ENCODE data around the gene GRIN2C.

The GRIN2C gene

DNA sequence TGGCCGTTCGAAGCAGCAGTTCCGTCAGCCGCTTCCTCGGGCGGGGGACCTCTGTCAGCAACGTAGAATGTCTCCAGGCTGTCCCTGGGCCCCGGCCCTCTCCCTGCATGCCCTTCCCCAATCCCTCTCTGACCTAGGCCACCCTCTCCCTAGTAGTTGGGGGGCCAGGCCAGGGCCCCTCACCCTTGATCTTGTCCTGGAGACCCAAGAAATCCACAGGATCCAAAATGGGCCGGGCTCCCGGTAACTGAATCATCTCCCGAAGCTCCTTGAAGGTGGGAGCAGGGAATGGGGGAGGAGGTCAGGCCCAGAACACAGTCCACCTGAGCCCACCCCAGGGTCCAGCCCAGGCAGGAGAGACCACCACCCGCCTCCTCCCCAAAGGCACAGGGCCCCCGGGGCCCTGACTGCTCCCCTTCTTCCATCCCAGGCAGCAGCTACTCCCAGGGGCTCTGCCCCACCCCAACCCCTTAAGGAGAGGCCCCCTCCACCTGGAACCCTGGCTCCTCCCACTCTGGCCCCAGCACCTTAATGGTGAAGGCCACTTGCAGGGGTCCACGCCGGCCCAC, 4.7 kb upstream of the GRIN2C start:
- no peaks in the 10 kb centered on the region for H3K9me3 ChIP-seq (ENCODE audit: control insufficient read depth in 1 of 2, low read length in 2 of 2)
- peaks cover 9 to 26% of the 10 kb centered on the region in 2 donors for H3K4me1 ChIP-seq (ENCODE audit: control insufficient read depth in 1 of 2, insufficient read depth in 2 of 2, low read length in 2 of 2)
- no peak overlapping the region for H3K27ac ChIP-seq (ENCODE audit: low read depth, low read length)
- H3K36me3 ChIP-seq (ENCODE audit: control insufficient read depth in 1 of 2, insufficient read depth in 2 of 2, low read length in 2 of 2), result no peaks in the 10 kb centered on the region
- H3K4me3 ChIP-seq (ENCODE audit: low read depth in 1 of 2, low read length in 2 of 2), result no peak overlapping the region
- H3K9ac ChIP-seq (ENCODE audit: low read depth in 1 of 2, low read length in 2 of 2), result no peak overlapping the region
- H3K27me3 ChIP-seq (ENCODE audit: control insufficient read depth in 1 of 2, insufficient read depth in 2 of 2, low read length in 2 of 2), result peaks cover 14 to 27% of the 10 kb centered on the region in 2 donors

DNA sequence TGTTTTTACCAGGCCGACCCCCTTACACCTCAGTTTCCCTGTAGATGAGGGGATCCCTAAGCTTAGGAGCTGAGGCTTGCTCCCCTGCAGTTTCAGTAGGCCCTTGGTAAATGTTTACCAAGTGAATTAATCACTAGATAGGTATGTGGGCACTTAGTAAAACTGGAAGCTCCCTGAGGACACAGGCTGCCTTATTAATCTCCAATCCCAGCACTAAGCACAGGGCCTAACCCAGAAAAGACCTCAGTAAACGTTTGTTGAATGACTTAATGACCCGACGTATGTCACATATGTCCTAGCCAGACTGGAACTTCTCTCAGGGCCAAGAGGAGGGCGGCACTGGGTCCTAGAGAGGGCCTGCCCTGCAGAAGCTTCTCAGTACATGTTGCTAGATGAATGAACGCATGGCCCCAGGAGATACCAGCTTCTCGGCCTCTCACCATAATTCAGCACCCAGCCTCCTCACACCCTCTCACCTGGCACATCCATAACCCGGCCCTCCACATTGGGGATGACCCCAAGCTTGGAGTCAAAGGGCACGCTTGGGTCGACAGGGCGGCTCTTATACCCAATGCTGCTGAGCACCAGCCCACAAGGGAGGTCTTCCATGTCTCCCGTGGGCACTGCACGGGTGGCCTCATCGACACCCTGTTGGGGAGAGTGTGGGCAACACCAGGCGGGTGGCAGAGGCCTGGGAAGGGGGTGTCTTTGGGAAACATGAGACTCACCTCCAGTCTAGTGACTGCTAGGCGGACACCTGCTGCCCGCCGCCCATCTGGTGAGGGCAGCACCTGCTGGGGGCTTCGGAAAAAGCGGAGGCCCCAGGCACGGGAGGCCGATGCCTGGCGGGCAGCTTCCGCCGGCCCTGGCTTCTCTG, 4.0 kb upstream of the GRIN2C start:
- Histone ChIP-seq H3K4me1 (ENCODE audit: control insufficient read depth in 1 of 2, insufficient read depth in 2 of 2, low read length in 2 of 2) (peaks cover 9 to 26% of the 10 kb centered on the region in 2 donors), H3K27me3 (ENCODE audit: control insufficient read depth in 1 of 2, insufficient read depth in 2 of 2, low read length in 2 of 2) (peaks cover 17 to 34% of the 10 kb centered on the region in 2 donors), H3K36me3 (ENCODE audit: control insufficient read depth in 1 of 2, insufficient read depth in 2 of 2, low read length in 2 of 2) (no peaks in the 10 kb centered on the region), H3K4me3 (ENCODE audit: low read depth in 1 of 2, low read length in 2 of 2) (no peak overlapping the region), H3K9me3 (ENCODE audit: control insufficient read depth in 1 of 2, low read length in 2 of 2) (no peaks in the 10 kb centered on the region), H3K9ac (ENCODE audit: low read depth in 1 of 2, low read length in 2 of 2) (no peak overlapping the region), H3K27ac (ENCODE audit: low read depth, low read length) (no peak overlapping the region)

DNA sequence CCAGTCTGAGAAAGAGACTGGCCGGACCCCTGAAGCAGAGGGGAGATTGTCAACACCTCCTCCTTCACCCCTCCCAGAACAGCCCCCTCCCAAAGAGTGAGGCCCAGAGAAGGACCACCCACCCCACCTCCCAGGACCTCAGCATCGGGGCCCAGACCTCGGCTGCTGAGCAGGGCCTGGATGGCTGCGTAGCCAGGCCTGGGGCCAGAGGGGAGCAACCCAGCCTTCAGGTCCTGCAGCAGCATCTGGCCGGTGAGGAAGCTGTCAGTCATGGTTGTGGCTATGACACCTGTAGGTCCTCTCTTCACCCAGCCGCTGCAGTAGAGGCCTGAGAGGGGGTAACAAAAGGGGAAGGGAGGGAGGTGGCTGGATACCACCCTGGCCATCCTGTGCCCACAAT, 3.2 kb upstream of the GRIN2C start:
- peaks cover 19 to 36% of the 10 kb centered on the region in 2 donors for H3K27me3 ChIP-seq (ENCODE audit: control insufficient read depth in 1 of 2, insufficient read depth in 2 of 2, low read length in 2 of 2)
- H3K9ac ChIP-seq (ENCODE audit: low read depth in 1 of 2, low read length in 2 of 2), result no peak overlapping the region
- no peak overlapping the region for H3K27ac ChIP-seq (ENCODE audit: low read depth, low read length)
- H3K4me3 ChIP-seq (ENCODE audit: low read depth in 1 of 2, low read length in 2 of 2), result no peak overlapping the region
- H3K9me3 ChIP-seq (ENCODE audit: control insufficient read depth in 1 of 2, low read length in 2 of 2), result no peaks in the 10 kb centered on the region
- H3K4me1 ChIP-seq (ENCODE audit: control insufficient read depth in 1 of 2, insufficient read depth in 2 of 2, low read length in 2 of 2), result peaks cover 9 to 26% of the 10 kb centered on the region in 2 donors
- H3K36me3 ChIP-seq (ENCODE audit: control insufficient read depth in 1 of 2, insufficient read depth in 2 of 2, low read length in 2 of 2), result no peaks in the 10 kb centered on the region

DNA sequence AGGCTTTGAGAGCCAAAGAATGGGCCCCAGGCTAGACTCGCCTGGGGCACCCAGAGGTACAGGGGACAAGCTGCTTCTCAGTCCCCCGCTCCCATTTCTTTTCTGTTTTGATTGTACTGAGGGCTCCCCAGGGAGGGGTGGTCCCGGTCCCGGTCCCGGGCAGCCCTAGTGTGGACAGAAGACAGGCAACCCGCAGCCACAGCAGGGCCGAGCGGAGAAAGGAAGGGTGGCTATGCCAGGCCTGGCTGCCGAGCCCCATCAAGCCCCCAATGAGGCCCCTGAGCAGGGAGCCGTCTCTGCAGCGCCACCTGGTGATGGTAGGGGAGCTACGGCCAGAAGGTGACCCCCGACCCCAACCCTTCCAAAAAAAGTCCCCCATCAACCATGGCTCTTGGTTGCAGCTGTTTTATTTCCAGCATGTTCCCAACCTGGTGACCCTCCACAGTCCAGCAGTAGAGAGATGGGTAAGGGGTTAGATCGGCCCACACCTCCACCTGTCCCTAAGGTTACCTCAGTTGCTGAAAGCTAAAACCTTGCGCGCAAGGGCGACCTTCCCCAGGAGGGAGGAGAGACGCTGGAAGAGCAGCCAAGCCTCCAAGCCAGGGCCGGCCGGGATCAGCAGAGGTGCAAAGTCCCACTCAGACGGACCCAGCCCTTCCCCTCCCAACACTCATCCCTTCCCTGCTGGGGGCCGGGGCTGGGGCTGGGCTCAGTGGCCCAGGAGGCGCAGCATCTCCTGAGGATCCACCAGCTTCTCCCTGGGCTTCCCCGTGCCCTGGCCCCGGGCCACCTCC, 2.6 kb upstream of the GRIN2C start:
- Histone ChIP-seq H3K9me3 (ENCODE audit: control insufficient read depth in 1 of 2, low read length in 2 of 2) (no peaks in the 10 kb centered on the region), H3K27me3 (ENCODE audit: control insufficient read depth in 1 of 2, insufficient read depth in 2 of 2, low read length in 2 of 2) (peaks cover 24 to 41% of the 10 kb centered on the region in 2 donors), H3K36me3 (ENCODE audit: control insufficient read depth in 1 of 2, insufficient read depth in 2 of 2, low read length in 2 of 2) (no peaks in the 10 kb centered on the region), H3K4me1 (ENCODE audit: control insufficient read depth in 1 of 2, insufficient read depth in 2 of 2, low read length in 2 of 2) (peaks cover 9 to 26% of the 10 kb centered on the region in 2 donors), H3K27ac (ENCODE audit: low read depth, low read length) (no peak overlapping the region), H3K9ac (ENCODE audit: low read depth in 1 of 2, low read length in 2 of 2) (no peak overlapping the region), H3K4me3 (ENCODE audit: low read depth in 1 of 2, low read length in 2 of 2) (peak overlapping the region; percentile 36 to 43)

DNA sequence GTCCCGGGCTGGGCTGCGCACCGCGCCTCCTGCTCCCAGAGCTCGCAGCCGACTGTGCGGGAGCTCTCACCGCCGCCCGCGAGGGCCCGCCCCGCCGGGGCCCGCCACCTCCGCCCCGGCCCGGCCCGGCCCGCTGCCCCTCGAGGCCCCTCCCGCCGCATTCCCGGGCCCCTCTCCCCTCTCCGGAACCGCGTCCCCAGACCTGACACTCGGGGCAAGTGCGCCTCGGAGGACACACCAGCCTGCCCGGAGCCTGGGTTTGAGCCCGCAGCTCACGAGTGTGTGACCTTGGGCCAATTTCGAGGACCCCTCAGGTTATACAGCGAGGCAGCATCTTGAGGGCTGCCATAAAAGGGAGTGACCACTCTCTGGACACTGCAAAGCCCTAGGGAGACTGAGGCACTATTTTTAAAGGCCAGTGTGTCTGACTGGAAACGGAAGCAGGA, 2.0 kb upstream of the GRIN2C start:
- Histone ChIP-seq H3K27me3 (ENCODE audit: control insufficient read depth in 1 of 2, insufficient read depth in 2 of 2, low read length in 2 of 2) (peaks cover 29 to 45% of the 10 kb centered on the region in 2 donors), H3K9ac (ENCODE audit: low read depth in 1 of 2, low read length in 2 of 2) (no peak overlapping the region), H3K4me1 (ENCODE audit: control insufficient read depth in 1 of 2, insufficient read depth in 2 of 2, low read length in 2 of 2) (peaks cover 9 to 26% of the 10 kb centered on the region in 2 donors), H3K4me3 (ENCODE audit: low read depth in 1 of 2, low read length in 2 of 2) (peak overlapping the region; percentile 36 to 43), H3K9me3 (ENCODE audit: control insufficient read depth in 1 of 2, low read length in 2 of 2) (no peaks in the 10 kb centered on the region), H3K27ac (ENCODE audit: low read depth, low read length) (no peak overlapping the region), H3K36me3 (ENCODE audit: control insufficient read depth in 1 of 2, insufficient read depth in 2 of 2, low read length in 2 of 2) (no peaks in the 10 kb centered on the region)

DNA sequence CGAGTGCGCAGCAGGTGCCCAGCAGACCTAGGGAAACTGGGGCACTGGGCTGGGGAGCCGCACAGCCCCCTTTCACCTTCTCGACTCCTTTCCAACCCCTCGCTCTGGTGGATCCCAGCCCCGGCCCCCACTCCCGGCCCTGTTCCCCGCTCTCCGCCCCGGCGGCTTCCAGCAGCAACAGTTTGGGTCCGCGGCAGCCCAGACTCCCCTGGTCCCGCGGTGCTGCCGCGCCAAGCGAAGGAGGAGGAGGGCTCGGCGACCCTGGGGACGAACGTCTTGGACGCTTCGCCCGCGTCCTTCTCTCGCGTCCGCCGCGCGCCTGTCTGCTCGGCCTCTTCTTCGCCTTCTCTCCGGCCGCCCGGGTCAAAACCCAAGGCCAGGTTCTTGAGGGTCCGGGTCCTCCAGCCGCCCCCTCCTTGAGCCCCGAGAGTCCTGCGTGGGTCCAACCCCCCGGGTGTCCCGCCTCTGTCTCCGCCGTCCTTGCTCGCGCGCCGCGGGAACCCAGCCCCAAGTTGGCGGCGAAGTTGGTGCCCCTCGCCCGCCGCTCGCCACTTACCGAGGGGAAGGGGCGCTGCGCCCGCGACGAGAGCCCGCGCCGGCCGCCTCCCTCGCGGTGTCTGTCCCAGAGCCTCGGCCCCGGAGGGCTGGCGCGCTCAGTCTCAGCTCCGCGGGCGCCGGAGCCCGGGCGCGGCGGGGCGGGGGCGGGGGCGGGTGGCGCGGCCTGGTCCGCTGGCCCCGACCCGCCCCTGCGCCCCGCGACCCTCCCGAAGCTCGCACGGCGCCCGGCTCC, 1.4 kb upstream of the GRIN2C start:
- no peak overlapping the region for H3K9ac ChIP-seq (ENCODE audit: low read depth in 1 of 2, low read length in 2 of 2)
- H3K9me3 ChIP-seq (ENCODE audit: control insufficient read depth in 1 of 2, low read length in 2 of 2), result no peaks in the 10 kb centered on the region
- peaks cover 29 to 46% of the 10 kb centered on the region in 2 donors for H3K27me3 ChIP-seq (ENCODE audit: control insufficient read depth in 1 of 2, insufficient read depth in 2 of 2, low read length in 2 of 2)
- no peaks in the 10 kb centered on the region for H3K36me3 ChIP-seq (ENCODE audit: control insufficient read depth in 1 of 2, insufficient read depth in 2 of 2, low read length in 2 of 2)
- H3K4me1 ChIP-seq (ENCODE audit: control insufficient read depth in 1 of 2, insufficient read depth in 2 of 2, low read length in 2 of 2), result peaks cover 9 to 26% of the 10 kb centered on the region in 2 donors
- no peak overlapping the region for H3K27ac ChIP-seq (ENCODE audit: low read depth, low read length)
- H3K4me3 ChIP-seq (ENCODE audit: low read depth in 1 of 2, low read length in 2 of 2), result peak overlapping the region in 1 of 2 donors; percentile 16

DNA sequence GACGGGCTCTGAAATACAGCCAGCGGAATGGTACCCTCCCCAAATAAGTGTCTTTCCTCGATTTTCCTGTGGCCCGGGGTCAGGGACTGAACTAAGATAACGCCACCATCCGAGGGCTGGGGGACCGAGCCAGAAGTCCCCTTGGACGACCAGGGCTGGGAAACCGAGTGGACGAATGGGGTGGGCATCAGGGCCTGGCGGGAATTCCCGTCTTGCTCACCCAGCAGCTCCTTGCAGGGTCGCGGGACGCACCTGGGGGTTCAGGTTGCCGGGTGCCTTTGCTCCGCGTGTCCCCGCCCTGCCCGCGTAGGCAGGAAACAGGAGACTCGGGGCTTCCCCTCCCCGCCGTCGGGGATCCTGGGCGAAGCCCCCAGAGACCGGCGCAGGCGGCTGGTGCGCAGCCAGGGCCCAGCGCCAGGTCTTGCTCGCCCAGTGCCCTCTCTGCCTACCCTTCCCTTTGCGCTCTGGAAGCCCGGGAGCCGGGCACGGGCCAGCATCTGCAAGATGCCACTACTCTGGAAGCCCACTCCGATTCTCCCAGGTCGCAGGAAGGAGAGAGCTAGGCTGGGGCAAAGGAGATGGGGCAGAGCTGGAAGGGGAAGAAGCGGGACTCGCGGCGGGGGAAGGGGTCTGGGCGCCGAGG, 665 bp upstream of the GRIN2C start:
- H3K9ac ChIP-seq (ENCODE audit: low read depth in 1 of 2, low read length in 2 of 2), result no peak overlapping the region
- H3K36me3 ChIP-seq (ENCODE audit: control insufficient read depth in 1 of 2, insufficient read depth in 2 of 2, low read length in 2 of 2), result no peaks in the 10 kb centered on the region
- H3K27me3 ChIP-seq (ENCODE audit: control insufficient read depth in 1 of 2, insufficient read depth in 2 of 2, low read length in 2 of 2), result peaks cover 33 to 51% of the 10 kb centered on the region in 2 donors
- no peak overlapping the region for H3K4me3 ChIP-seq (ENCODE audit: low read depth in 1 of 2, low read length in 2 of 2)
- H3K4me1 ChIP-seq (ENCODE audit: control insufficient read depth in 1 of 2, insufficient read depth in 2 of 2, low read length in 2 of 2), result peaks cover 9 to 26% of the 10 kb centered on the region in 2 donors
- H3K27ac ChIP-seq (ENCODE audit: low read depth, low read length), result no peak overlapping the region
- no peaks in the 10 kb centered on the region for H3K9me3 ChIP-seq (ENCODE audit: control insufficient read depth in 1 of 2, low read length in 2 of 2)

DNA sequence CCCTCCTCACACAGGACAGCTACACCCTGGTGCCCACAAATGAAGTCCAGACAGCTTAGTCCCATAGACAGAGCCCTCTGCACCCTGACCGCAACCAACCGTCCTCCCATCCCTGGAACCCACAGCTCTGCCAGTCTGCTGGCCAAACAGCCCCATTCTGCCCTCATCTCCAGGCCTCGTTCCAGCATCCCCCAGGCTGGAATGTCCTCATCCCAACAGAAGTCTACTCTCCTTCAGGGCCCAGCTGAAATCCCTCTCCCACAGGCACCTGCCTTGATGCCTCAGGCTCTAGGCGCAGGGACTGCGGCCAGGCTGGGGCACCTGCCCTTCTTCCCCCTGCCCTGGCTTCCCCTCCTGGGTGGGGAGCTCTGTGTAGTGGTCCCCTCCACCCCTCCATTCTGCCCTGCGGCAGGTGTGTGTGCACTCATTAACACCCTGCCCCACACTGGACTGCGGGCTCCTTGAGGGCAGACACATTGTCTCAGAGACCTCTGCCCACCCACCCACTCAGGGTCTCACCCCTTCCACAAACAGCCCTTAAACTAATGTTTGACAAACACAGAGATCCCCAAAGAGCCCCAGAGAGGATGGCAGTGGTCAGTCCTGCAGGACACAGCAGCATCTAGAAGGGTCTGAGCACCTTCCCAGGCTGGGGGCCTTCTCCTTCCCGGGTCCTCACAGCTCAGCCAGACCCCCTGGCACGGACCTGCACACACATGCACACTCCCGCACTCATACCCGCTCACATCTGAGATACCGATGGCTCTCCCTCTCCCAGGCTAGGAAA, 820 bp downstream of the GRIN2C start:
- no peak overlapping the region for H3K9ac ChIP-seq (ENCODE audit: low read depth in 1 of 2, low read length in 2 of 2)
- H3K27me3 ChIP-seq (ENCODE audit: control insufficient read depth in 1 of 2, insufficient read depth in 2 of 2, low read length in 2 of 2), result peaks cover 48 to 56% of the 10 kb centered on the region in 2 donors
- H3K9me3 ChIP-seq (ENCODE audit: control insufficient read depth in 1 of 2, low read length in 2 of 2), result no peaks in the 10 kb centered on the region
- H3K36me3 ChIP-seq (ENCODE audit: control insufficient read depth in 1 of 2, insufficient read depth in 2 of 2, low read length in 2 of 2), result no peaks in the 10 kb centered on the region
- H3K4me3 ChIP-seq (ENCODE audit: low read depth in 1 of 2, low read length in 2 of 2), result no peak overlapping the region
- H3K4me1 ChIP-seq (ENCODE audit: control insufficient read depth in 1 of 2, insufficient read depth in 2 of 2, low read length in 2 of 2), result peaks cover 9 to 26% of the 10 kb centered on the region in 2 donors
- no peak overlapping the region for H3K27ac ChIP-seq (ENCODE audit: low read depth, low read length)

DNA sequence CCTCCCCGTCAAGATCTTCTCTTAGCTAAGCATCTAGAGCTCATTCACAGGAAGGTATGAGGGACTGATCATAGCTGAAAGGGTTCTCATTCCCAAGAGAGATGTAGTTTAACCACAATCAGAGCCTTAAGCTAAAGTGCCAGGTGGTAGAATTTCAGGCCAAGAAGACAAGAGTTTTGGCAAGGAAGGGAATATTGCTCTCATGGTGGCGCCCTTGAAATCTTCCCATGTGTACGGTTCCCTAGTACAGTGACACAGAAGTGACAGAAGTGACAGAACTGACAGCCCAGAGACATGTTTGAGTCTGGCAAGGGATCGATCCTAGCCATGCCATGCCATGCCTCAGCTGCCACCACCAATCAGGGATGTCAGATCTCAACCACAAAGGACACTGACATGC, 2.5 kb downstream of the GRIN2C start:
- Histone ChIP-seq H3K4me3 (ENCODE audit: low read depth in 1 of 2, low read length in 2 of 2) (no peak overlapping the region), H3K27me3 (ENCODE audit: control insufficient read depth in 1 of 2, insufficient read depth in 2 of 2, low read length in 2 of 2) (peaks cover 58 to 65% of the 10 kb centered on the region in 2 donors), H3K27ac (ENCODE audit: low read depth, low read length) (no peak overlapping the region), H3K9me3 (ENCODE audit: control insufficient read depth in 1 of 2, low read length in 2 of 2) (no peaks in the 10 kb centered on the region), H3K36me3 (ENCODE audit: control insufficient read depth in 1 of 2, insufficient read depth in 2 of 2, low read length in 2 of 2) (no peaks in the 10 kb centered on the region), H3K9ac (ENCODE audit: low read depth in 1 of 2, low read length in 2 of 2) (no peak overlapping the region), H3K4me1 (ENCODE audit: control insufficient read depth in 1 of 2, insufficient read depth in 2 of 2, low read length in 2 of 2) (peaks cover 3 to 18% of the 10 kb centered on the region in 2 donors)
